CD4-positive, alpha-beta T cell (primary cell): ENCODE results near the gene CACNA2D1. TPM values are rescaled to one million over a fixed set of nuclear protein-coding genes. Genes with fewer than 3 reads are reported as not detected.

Experiments
- ATAC-seq: fragments of 200-7000 bp; cut with Tn5 transposase; one replicate; pipeline ENCODE4 v1.10.0; 2022; ENCODE audit warnings: mild to moderate bottlenecking; ENCODE audit not compliant: poor library complexity
- CTCF ChIA-PET: fragments of 350-600 bp; sonication (Branson Sonifier 250); formaldehyde crosslinking; loops from one replicate; lab custom pipeline; 2021; ENCODE audit warnings: antibody characterized with exemption, inconsistent platforms; lab: Charles Lee
- POLR2A ChIA-PET: fragments of 350-600 bp; sonication (Branson Sonifier 250); formaldehyde crosslinking; loops from one replicate; lab custom pipeline; 2021; ENCODE audit warnings: antibody characterized with exemption, inconsistent platforms; lab: Charles Lee
- DNase-seq, 14 experiments: peaks; one replicate each; pipeline ENCODE4 v3.0.0-alpha.2; 2013 to 2020; ENCODE audit warnings: mixed read lengths in 2 of 14
- H3K27ac ChIP-seq, 2 donors: one replicate each; pipeline versions ENCODE4 v1.5.1 to v1.7.0; 2013; ENCODE audit warnings: low read length in 2 of 2, low read depth in 1 of 2, mild to moderate bottlenecking in 1 of 2
- H3K27me3 ChIP-seq, 2 experiments: 1 replicate in 1 of 2; 2 replicates in 1 of 2; pipeline versions ENCODE4 v1.6.1 to v1.7.0; 2013; ENCODE audit warnings: low read length in 2 of 2, control low read depth in 1 of 2, mild to moderate bottlenecking in 1 of 2, moderate library complexity in 1 of 2; ENCODE audit not compliant: insufficient read depth in 2 of 2, control insufficient read depth in 1 of 2
- H3K36me3 ChIP-seq: one replicate; pipeline ENCODE4 v1.6.1; 2013; ENCODE audit warnings: low read length, control low read depth; ENCODE audit not compliant: insufficient read depth
- H3K4me1 ChIP-seq: one replicate; pipeline ENCODE4 v1.6.1; 2013; ENCODE audit warnings: low read length, control low read depth; ENCODE audit not compliant: insufficient read depth
- H3K4me3 ChIP-seq: one replicate; pipeline ENCODE4 v1.5.1; 2013; ENCODE audit warnings: mild to moderate bottlenecking, low read length, moderate library complexity
- H3K9me3 ChIP-seq, 2 experiments: 1 replicate in 1 of 2; 2 replicates in 1 of 2; pipeline versions ENCODE4 v1.6.1 to v1.7.0; 2013; ENCODE audit warnings: low read length in 2 of 2, mild to moderate bottlenecking in 2 of 2, control low read depth in 1 of 2, moderate library complexity in 1 of 2; ENCODE audit not compliant: control insufficient read depth in 1 of 2, insufficient read depth in 1 of 2
- H3K27ac Mint-ChIP-seq: one replicate; pipeline ENCODE4 v1.8.0; 2020; ENCODE audit warnings: mixed read lengths
- H3K27me3 Mint-ChIP-seq: one replicate; pipeline ENCODE4 v1.8.0; 2021; ENCODE audit warnings: mixed read lengths
- H3K36me3 Mint-ChIP-seq: one replicate; pipeline ENCODE4 v1.8.0; 2021; ENCODE audit warnings: low read depth, mixed read lengths
- H3K4me1 Mint-ChIP-seq: one replicate; pipeline ENCODE4 v1.8.0; 2021; ENCODE audit warnings: low read depth, mixed read lengths
- H3K4me3 Mint-ChIP-seq: one replicate; pipeline ENCODE4 v1.8.0; 2020; ENCODE audit warnings: mild to moderate bottlenecking, mixed read lengths
- H3K9me3 Mint-ChIP-seq: one replicate; pipeline ENCODE4 v1.8.0; 2020; ENCODE audit warnings: mixed read lengths
- CTCF ChIP-seq: fragments of 200-600 bp; IDR thresholded peaks from one replicate; pipeline ENCODE4 v1.8.0; 2022; ENCODE audit warnings: antibody characterized with exemption, mild to moderate bottlenecking
- intact Hi-C, 2 experiments: fragments of 100-400 bp; cut with DNase I in 1 of 2; cut with micrococcal nuclease in 1 of 2; formaldehyde crosslinking; loops; one replicate each; pipeline versions ENCODE4 v1.15.1 to v1.9.0; 2023 to 2025; cut with DNase I, micrococcal nuclease
- total RNA-seq, 174 experiments: library from RNA in 2 of 174; stranded (reverse) in 2 of 174; gene quantifications; one replicate each; pipeline ENCODE4 v1.2.3 and lab custom pipeline; 2021 to 2026

The CACNA2D1 gene
- total RNA-seq, 2 experiments from 2014 or later, result not detected

DNA sequence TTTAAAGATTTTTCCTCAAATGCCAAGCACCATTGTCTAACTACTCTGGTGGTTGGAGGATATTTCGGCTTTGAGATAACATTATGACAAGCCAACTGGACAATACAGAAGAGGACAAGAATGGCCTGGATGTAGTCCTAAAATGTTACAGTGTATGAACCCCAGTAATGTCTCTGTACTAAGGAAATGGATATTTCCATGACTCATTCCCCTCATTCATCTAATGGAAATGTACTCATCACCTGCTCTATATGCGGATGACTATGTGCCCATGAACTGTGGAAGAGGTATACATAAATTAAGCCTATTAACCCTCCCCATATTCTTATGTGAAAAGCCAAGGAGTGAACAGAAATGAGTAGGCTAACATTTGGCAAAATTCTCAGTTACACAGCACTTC lies 207.9 kb downstream of the CACNA2D1 start:
- ChIA-PET CTCF (no interaction called here), POLR2A (no interaction called here)
- H3K4me3 Mint-ChIP-seq, result no peak overlapping the region
- TF ChIP-seq CTCF, result no peak
- H3K27me3 Mint-ChIP-seq, result no peaks in the 10 kb centered on the region
- no peaks in the 10 kb centered on the region for H3K36me3 Mint-ChIP-seq
- Histone ChIP-seq H3K4me1 (no peaks in the 10 kb centered on the region), H3K27me3 (no peaks in the 10 kb centered on the region), H3K36me3 (no peaks in the 10 kb centered on the region), H3K4me3 (no peak overlapping the region), H3K9me3 (peaks cover 0 to 4% of the 10 kb centered on the region in 2 experiments), H3K27ac (no peak overlapping the region)
- DNase-seq, result no peak
- no peaks in the 10 kb centered on the region for H3K4me1 Mint-ChIP-seq
- no peak overlapping the region for H3K27ac Mint-ChIP-seq
- intact Hi-C loops, result loop anchor here in 1 of 2 experiments (10.0 kb wide), 1 partner anchor 489 kb away; no protein-coding TSS in a partner anchor
- no peak for ATAC-seq
- no peaks in the 10 kb centered on the region for H3K9me3 Mint-ChIP-seq

- ATAC-seq (no peak), DNase-seq (peak in 1 of 14 experiments; percentile 1)
- TF ChIP-seq CTCF, result no peak
- H3K36me3 Mint-ChIP-seq, result no peaks in the 10 kb centered on the region
- Histone ChIP-seq H3K36me3 (no peaks in the 10 kb centered on the region), H3K27me3 (no peaks in the 10 kb centered on the region), H3K4me3 (no peak overlapping the region), H3K4me1 (no peaks in the 10 kb centered on the region), H3K27ac (no peak overlapping the region), H3K9me3 (peaks cover 0 to 4% of the 10 kb centered on the region in 2 experiments)
- no peak overlapping the region for H3K27ac Mint-ChIP-seq
- H3K4me1 Mint-ChIP-seq, result no peaks in the 10 kb centered on the region
- H3K9me3 Mint-ChIP-seq, result no peaks in the 10 kb centered on the region
- no peak overlapping the region for H3K4me3 Mint-ChIP-seq
- intact Hi-C loops, result loop anchor here in 1 of 2 experiments (10.0 kb wide), 1 partner anchor 490 kb away; no protein-coding TSS in a partner anchor
- ChIA-PET CTCF (no interaction called here), POLR2A (no interaction called here)
- H3K27me3 Mint-ChIP-seq, result no peaks in the 10 kb centered on the region
Measured at GRCh38 chr7:82234457-82235049, 209.0 kb downstream of the CACNA2D1 start.

GRCh38 chr7:82230811-82231581 lies 212.6 kb downstream of the CACNA2D1 start:
- Histone ChIP-seq H3K9me3 (peaks cover 0 to 4% of the 10 kb centered on the region in 2 experiments), H3K4me3 (no peak overlapping the region), H3K4me1 (no peaks in the 10 kb centered on the region), H3K27me3 (no peaks in the 10 kb centered on the region), H3K36me3 (no peaks in the 10 kb centered on the region), H3K27ac (no peak overlapping the region)
- intact Hi-C loops, result loop anchor here in 1 of 2 experiments (10.0 kb wide), 1 partner anchor 494 kb away; no protein-coding TSS in a partner anchor
- TF ChIP-seq CTCF, result no peak
- no peaks in the 10 kb centered on the region for H3K27me3 Mint-ChIP-seq
- no peak for DNase-seq
- no peaks in the 10 kb centered on the region for H3K36me3 Mint-ChIP-seq
- POLR2A ChIA-PET, result no interaction called here
- no peak for ATAC-seq
- H3K4me3 Mint-ChIP-seq, result no peak overlapping the region
- CTCF ChIA-PET, result no interaction called here
- peaks cover 2% of the 10 kb centered on the region for H3K9me3 Mint-ChIP-seq
- no peak overlapping the region for H3K27ac Mint-ChIP-seq
- H3K4me1 Mint-ChIP-seq, result no peaks in the 10 kb centered on the region
